Measurements from ENCODE around the gene ZNF576. TPM values are rescaled to one million over a fixed set of nuclear protein-coding genes. Genes with fewer than 3 reads are reported as not detected.

The ZNF576 gene
- total RNA-seq, 4 donors from 2014 or later: 4.2 to 16.8 (median 10.0) TPM

GRCh38 chr19:43589678-43590077, 6.7 kb upstream of the ZNF576 start:
- H3K9me3 ChIP-seq: no peaks in the 10 kb centered on the region
- 71 to 76% methylated on average over 6 of the region's 6 CpGs for WGBS, 2 donors
- peaks cover 13 to 78% (median 16%) of the 10 kb centered on the region in 3 donors for H3K36me3 ChIP-seq
- intact Hi-C loops (cut with DNase I): loop anchor here (10.0 kb wide), 1 partner anchor 55 kb away; the partner anchor contains the start of gene ZNF575
- H3K27me3 ChIP-seq: no peaks in the 10 kb centered on the region
- H3K4me1 ChIP-seq: peaks cover 6 to 19% (median 10%) of the 10 kb centered on the region in 3 donors
- TF ChIP-seq POLR2A (IDR thresholded peaks at IDR 0.05) (no peak), CTCF (IDR thresholded peaks at IDR 0.05) (no peak)
- no peak for DNase-seq
- no peak overlapping the region for H3K4me3 ChIP-seq
- H3K27ac ChIP-seq: no peak overlapping the region

- 90 to 97% methylated on average over 14 to 23 of the region's 63 CpGs for WGBS, 2 donors
Measured at GRCh38 chr19:43591904-43592772, 4.3 kb upstream of the ZNF576 start.

DNA sequence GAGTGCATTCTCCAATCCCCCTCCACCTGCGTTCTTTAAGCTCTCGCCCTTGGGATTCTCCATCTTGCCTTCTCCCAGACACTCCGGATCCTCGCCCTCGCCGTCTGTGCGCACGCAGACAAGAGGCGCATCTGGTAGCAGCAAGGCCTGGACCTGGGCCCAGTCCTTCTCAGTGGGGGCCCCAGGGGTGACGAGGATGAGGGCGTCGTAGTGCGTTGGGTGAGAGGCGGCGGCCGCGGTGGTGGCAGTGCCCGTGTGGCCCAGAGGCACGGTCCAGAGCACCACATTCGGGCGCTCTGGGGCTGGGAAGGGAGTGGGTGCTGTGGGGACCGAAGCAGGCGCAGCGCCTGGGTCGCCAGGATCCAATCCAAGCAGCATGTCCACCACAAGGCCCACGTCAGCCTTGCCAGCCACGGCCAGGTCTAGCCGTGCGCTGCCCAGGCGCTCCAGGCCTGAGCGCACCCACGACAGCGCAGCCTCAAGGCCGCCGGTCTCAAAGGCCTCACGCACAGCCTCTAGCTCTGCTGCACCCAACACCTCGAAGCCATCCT, 3.5 kb upstream of the ZNF576 start:
- 95% methylated on average over 4 to 8 of the region's 37 CpGs for WGBS, 2 donors
- intact Hi-C loops (cut with DNase I): loop anchor here (10.0 kb wide), 1 partner anchor 58 kb away; the partner anchor contains the start of gene ZNF575
- TF ChIP-seq CTCF (IDR thresholded peaks at IDR 0.05) (no peak), POLR2A (IDR thresholded peaks at IDR 0.05) (no peak)
- Histone ChIP-seq H3K9me3 (no peaks in the 10 kb centered on the region), H3K27ac (no peak overlapping the region), H3K27me3 (no peaks in the 10 kb centered on the region), H3K36me3 (peaks cover 12 to 57% (median 13%) of the 10 kb centered on the region in 3 donors), H3K4me1 (peaks cover 26 to 46% (median 27%) of the 10 kb centered on the region in 3 donors), H3K4me3 (no peak overlapping the region)
- DNase-seq: no peak

More at GRCh38 chr19:43591904-43592772, 4.3 kb upstream of the ZNF576 start:
- H3K4me3 ChIP-seq: no peak overlapping the region
- no peaks in the 10 kb centered on the region for H3K27me3 ChIP-seq
- H3K9me3 ChIP-seq: no peaks in the 10 kb centered on the region
- H3K4me1 ChIP-seq: peaks cover 19 to 38% (median 20%) of the 10 kb centered on the region in 3 donors
- no peak for DNase-seq
- intact Hi-C loops (cut with DNase I): loop anchor here (10.0 kb wide), 1 partner anchor 57 kb away; the partner anchor contains the start of gene ZNF575
- TF ChIP-seq CTCF (IDR thresholded peaks at IDR 0.05) (no peak), POLR2A (IDR thresholded peaks at IDR 0.05) (no peak)
- no peak overlapping the region for H3K27ac ChIP-seq
- H3K36me3 ChIP-seq: peaks cover 12 to 58% (median 13%) of the 10 kb centered on the region in 3 donors

DNA sequence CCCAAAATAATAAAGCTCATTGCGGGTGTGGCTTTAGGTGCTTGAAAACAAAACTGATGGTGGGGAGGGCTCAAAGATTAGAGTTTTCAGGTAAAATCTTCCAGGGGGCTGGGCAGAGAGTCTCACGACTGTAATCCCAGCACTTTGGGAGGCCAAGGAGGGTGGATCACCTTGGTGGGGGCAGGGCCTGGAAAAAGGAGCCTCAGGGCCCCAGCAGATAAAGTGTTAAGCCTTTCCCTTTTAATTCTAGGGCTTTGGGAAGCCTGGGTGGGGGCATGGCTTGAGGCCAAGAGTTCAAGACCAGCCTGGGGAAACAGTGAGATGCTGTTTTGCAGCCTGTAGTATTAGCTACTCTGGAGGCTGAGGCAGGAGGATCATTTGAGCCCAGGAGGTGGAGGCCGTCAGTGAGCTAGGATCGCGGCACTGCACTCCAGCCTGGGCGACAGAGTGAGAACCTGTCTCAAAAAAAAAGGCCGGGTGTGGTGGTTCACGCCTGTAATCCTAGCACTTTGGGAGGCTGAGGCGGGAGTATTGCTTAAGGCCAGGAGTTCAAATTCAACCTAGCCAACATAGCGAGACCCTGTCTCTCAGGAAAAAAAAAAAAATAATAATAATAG, 2.2 kb upstream of the ZNF576 start:
- H3K9me3 ChIP-seq: no peaks in the 10 kb centered on the region
- peak overlapping the region in 3 of 4 donors; percentile 91 to 99 (median 97) for H3K27ac ChIP-seq
- DNase-seq: no peak
- intact Hi-C loops (cut with DNase I): loop anchor here (10.0 kb wide), 1 partner anchor 59 kb away; the partner anchor contains the start of gene ZNF575
- H3K27me3 ChIP-seq: no peaks in the 10 kb centered on the region
- peaks cover 13 to 64% (median 17%) of the 10 kb centered on the region in 3 donors for H3K36me3 ChIP-seq
- TF ChIP-seq CTCF (IDR thresholded peaks at IDR 0.05) (no peak), POLR2A (IDR thresholded peaks at IDR 0.05) (no peak)
- peak overlapping the region; percentile 49 to 82 (median 74) for H3K4me3 ChIP-seq
- WGBS, 2 donors: 85% methylated on average over 10 of the region's 10 CpGs
- H3K4me1 ChIP-seq: peaks cover 27 to 54% (median 29%) of the 10 kb centered on the region in 3 donors

Data from esophagus squamous epithelium (tissue), 5 donors.